HepG2 (cell line): ENCODE data around the gene ACAP2. TPM values are rescaled to one million over a fixed set of nuclear protein-coding genes. Genes with fewer than 3 reads are reported as not detected.

Experiments used
- ATAC-seq: fragments of 200-7000 bp; cut with Tn5 transposase; 3 replicates; pipeline ENCODE4 v1.9.1; 2020; ENCODE audit warnings: mild to moderate bottlenecking, moderate library complexity
- BruUV-seq: library from RNA; stranded (reverse); fragments of 400-500 nt; replicated peaks from 2 replicates; lab custom pipeline; 2021; lab: Mats Ljungman, UMichigan
- CTCF ChIA-PET: fragments of 300-600 bp; formaldehyde crosslinking; extraction: SDS; loops from one replicate; lab custom pipeline; 2021; ENCODE audit warnings: low total read pairs, inconsistent platforms, low intra/inter-chr PET ratio; lab: Yijun Ruan, JAX
- POLR2A ChIA-PET: fragments of 350-600 bp; sonication (Branson Sonifier 250); formaldehyde crosslinking; loops from one replicate; lab custom pipeline; 2020; ENCODE audit warnings: antibody characterized with exemption, inconsistent platforms; lab: Yijun Ruan, JAX
- DNase-seq: peaks from one replicate; pipeline ENCODE4 v3.0.0-alpha.2; 2015; ENCODE audit warnings: low spot score
- FAIRE-seq: peaks from 3 replicates; lab custom pipeline; 2011; peaks lifted over from hg19 to GRCh38; lab: Jason Lieb, UNC
- H2AFZ ChIP-seq: one replicate; pipeline ENCODE4 v1.6.1; 2011; ENCODE audit warnings: low read length, inconsistent platforms
- H3K27ac ChIP-seq: fragments of 300-600 bp; 3 replicates; pipeline ENCODE4 v1.8.0; 2011; ENCODE audit warnings: mixed run types, mild to moderate bottlenecking, mixed read lengths, low read length, inconsistent platforms; ENCODE audit not compliant: insufficient read depth; ENCODE audit errors: extremely low read length
- H3K27me3 ChIP-seq, 2 experiments: fragments of 200-600 bp in 1 of 2; 2 replicates in 1 of 2; 3 replicates in 1 of 2; pipeline versions ENCODE4 v1.6.0 to v1.8.0; 2011; ENCODE audit warnings: low read length in 2 of 2, mild to moderate bottlenecking in 2 of 2, moderate library complexity in 2 of 2, inconsistent platforms in 1 of 2; ENCODE audit not compliant: insufficient read depth in 2 of 2, control insufficient read depth in 1 of 2
- H3K36me3 ChIP-seq, 2 experiments: fragments of 200-600 bp in 1 of 2; replicated peaks in 1 of 2; 2 replicates in 1 of 2; 3 replicates in 1 of 2; pipeline versions ENCODE4 v1.5.1 to v1.8.0; 2011; ENCODE audit warnings: low read length in 2 of 2, inconsistent platforms in 1 of 2; ENCODE audit not compliant: insufficient read depth in 2 of 2, control insufficient read depth in 1 of 2
- H3K4me1 ChIP-seq: 2 replicates; pipeline ENCODE4 v1.5.1; 2012; ENCODE audit warnings: low read length, inconsistent platforms; ENCODE audit not compliant: insufficient read depth
- H3K4me2 ChIP-seq: 2 replicates; pipeline ENCODE4 v1.6.0; 2011; ENCODE audit warnings: low read depth, low read length, inconsistent platforms
- H3K4me3 ChIP-seq, 3 experiments: fragments of 200-600 bp in 1 of 3; sonication (generic), shearing (Covaris generic) in 1 of 3; replicated peaks in 1 of 3; 2 replicates each; pipeline ENCODE4 v1.5.1; 2011 to 2016; ENCODE audit warnings: low read length in 3 of 3, inconsistent platforms in 2 of 3, low read depth in 2 of 3, mild to moderate bottlenecking in 2 of 3, control low read depth in 1 of 3, mixed read lengths in 1 of 3; ENCODE audit not compliant: insufficient read depth in 1 of 3
- H3K79me2 ChIP-seq: one replicate; pipeline ENCODE4 v1.6.1; 2011; ENCODE audit warnings: low read length, inconsistent platforms; ENCODE audit not compliant: insufficient read depth
- H3K9ac ChIP-seq: 2 replicates; pipeline ENCODE4 v1.6.0; 2011; ENCODE audit warnings: mild to moderate bottlenecking, low read depth, low read length, inconsistent platforms; ENCODE audit not compliant: insufficient read depth
- H3K9me3 ChIP-seq: 2 replicates; pipeline ENCODE4 v1.5.1; 2012; ENCODE audit warnings: mild to moderate bottlenecking, low read length
- H4K20me1 ChIP-seq: 2 replicates; pipeline ENCODE4 v1.6.0; 2011; ENCODE audit warnings: inconsistent platforms, mild to moderate bottlenecking, low read length, moderate library complexity; ENCODE audit not compliant: insufficient read depth
- BHLHE40 ChIP-seq: IDR thresholded peaks from 2 replicates; pipeline ENCODE4 v1.6.1; 2011; ENCODE audit warnings: low read length, improper control_type of control experiment
- CCAR2 ChIP-seq: fragments of 200-400 bp; formaldehyde crosslinking; optimal IDR thresholded peaks from 2 replicates; pipeline ENCODE3; 2018; ENCODE audit warnings: low read depth, mild to moderate bottlenecking, low read length, moderate library complexity
- CEBPB ChIP-seq: IDR thresholded peaks from 2 replicates; pipeline ENCODE4 v1.6.1; 2011; ENCODE audit warnings: low read depth, low read length, improper control_type of control experiment, borderline replicate concordance
- EP300 ChIP-seq, 3 experiments: sonication (generic) in 1 of 3; formaldehyde crosslinking in 1 of 3; IDR thresholded peaks; 2 replicates each; pipeline versions ENCODE4 v1.5.1 to v1.6.1; 2011 to 2020; ENCODE audit warnings: low read depth in 2 of 3, low read length in 2 of 3, borderline replicate concordance in 1 of 3, improper control_type of control experiment in 1 of 3, mild to moderate bottlenecking in 1 of 3, missing genetic modification reagents in 1 of 3, moderate library complexity in 1 of 3
- EZH2 ChIP-seq: conservative IDR thresholded peaks from 2 replicates; pipeline ENCODE4 v1.6.1; 2012; ENCODE audit warnings: mild to moderate bottlenecking, low read depth, low read length, moderate library complexity
- FIP1L1 ChIP-seq: fragments of 200-400 bp; formaldehyde crosslinking; IDR thresholded peaks from 2 replicates; pipeline ENCODE4 v1.6.1; 2018; ENCODE audit warnings: low read depth, mild to moderate bottlenecking, low read length, moderate library complexity, borderline replicate concordance; ENCODE audit not compliant: insufficient read depth
- GATAD2A ChIP-seq: IDR thresholded peaks from 2 replicates; pipeline ENCODE4 v1.6.1; 2016
- GZF1 ChIP-seq: sonication (generic); formaldehyde crosslinking; IDR thresholded peaks from 2 replicates; pipeline ENCODE4 v1.5.1; 2020; ENCODE audit warnings: mild to moderate bottlenecking, missing genetic modification reagents
- IRF2 ChIP-seq: IDR thresholded peaks from 2 replicates; pipeline ENCODE4 v1.6.1; 2018; ENCODE audit warnings: missing genetic modification reagents, missing compliant biosample characterization
- KLF15 ChIP-seq: sonication (generic); formaldehyde crosslinking; IDR thresholded peaks from 2 replicates; pipeline ENCODE4 v1.8.1; 2023; ENCODE audit warnings: borderline replicate concordance, mild to moderate bottlenecking, inconsistent platforms, missing genetic modification reagents, mixed read lengths
- SP5 ChIP-seq: IDR thresholded peaks from 2 replicates; pipeline ENCODE4 v1.6.1; 2016; ENCODE audit warnings: low read depth, borderline replicate concordance
- ZBTB38 ChIP-seq: sonication (generic); formaldehyde crosslinking; IDR thresholded peaks from 2 replicates; pipeline ENCODE4 v1.5.1; 2020; ENCODE audit warnings: mild to moderate bottlenecking, missing genetic modification reagents
- ZFP41 ChIP-seq: sonication (generic); formaldehyde crosslinking; IDR thresholded peaks from 2 replicates; pipeline ENCODE4 v1.4.0; 2020; ENCODE audit warnings: mild to moderate bottlenecking, missing genetic modification reagents, borderline replicate concordance
- ZNF138 ChIP-seq: sonication (generic); formaldehyde crosslinking; IDR thresholded peaks from 2 replicates; pipeline ENCODE4 v1.5.0; 2020; ENCODE audit warnings: mild to moderate bottlenecking, low read depth, missing genetic modification reagents
- ZNF143 ChIP-seq: sonication (generic); formaldehyde crosslinking; IDR thresholded peaks from 2 replicates; pipeline ENCODE4 v1.4.0; 2020; ENCODE audit warnings: missing genetic modification reagents
- ZNF432 ChIP-seq: sonication (generic); formaldehyde crosslinking; IDR thresholded peaks from 2 replicates; pipeline ENCODE4 v1.5.0; 2020; ENCODE audit warnings: missing genetic modification reagents, mild to moderate bottlenecking, borderline replicate concordance
- ZSCAN29 ChIP-seq: sonication (generic); formaldehyde crosslinking; conservative IDR thresholded peaks from 2 replicates; pipeline ENCODE4 v1.4.0; 2020; ENCODE audit warnings: mild to moderate bottlenecking, missing genetic modification reagents
- ZZZ3 ChIP-seq: sonication (generic); formaldehyde crosslinking; IDR thresholded peaks from 2 replicates; pipeline ENCODE4 v1.4.0; 2020; ENCODE audit warnings: missing genetic modification reagents, mild to moderate bottlenecking, borderline replicate concordance
- WGBS: methylation state at CpG from one replicate; pipeline ENCODE4 v1.1.6; 2017; ENCODE audit warnings: low lambda C conversion rate; 5-methylcytosine and 5-hydroxymethylcytosine counted together
- in situ Hi-C: cut with HindIII; loops from 2 replicates; pipeline ENCODE4 v1.10.0; 2017; ENCODE audit warnings: low pct_unique_long_range_greater_than_20kb; ENCODE audit not compliant: extremely low pct_ligation_motif_present
- intact Hi-C: fragments of 100-400 bp; cut with micrococcal nuclease; formaldehyde crosslinking; loops from one replicate; pipeline ENCODE4 v1.10.0; 2022; ENCODE audit not compliant: unreplicated experiment
- polyA plus RNA-seq, 8 experiments: library from polyadenylated mRNA; depleted of rRNA in 3 of 8; stranded (reverse) in 7 of 8; unstranded in 1 of 8; fragments of >200 nt; fragmentation: Illumina TruSeq in 4 of 8; extraction: Trizol in 4 of 8; gene quantifications; 2 replicates each; pipeline versions ENCODE4 v1.2.1 to v1.2.3, GENCODE V29; 2011 to 2016; ENCODE audit warnings: low read depth in 4 of 8, missing spikeins in 1 of 8, mixed read lengths in 1 of 8; ENCODE audit not compliant: insufficient read depth in 1 of 8
- total RNA-seq, 5 experiments: library from RNA; depleted of rRNA; stranded (reverse); fragments of >200 nt; fragmentation: Illumina TruSeq; extraction: Trizol; gene quantifications; 2 replicates each; pipeline ENCODE4 v1.2.3, GENCODE V29; 2016; ENCODE audit warnings: low read depth in 1 of 5
- TF ChIP-seq, protein P1 (sequence below): sonication (generic); formaldehyde crosslinking; IDR thresholded peaks from 2 replicates; pipeline ENCODE4 v1.8.0; 2022; ENCODE audit warnings: missing genetic modification reagents, low read depth, mild to moderate bottlenecking, borderline replicate concordance
- TF ChIP-seq, protein P2 (sequence below): sonication (generic); formaldehyde crosslinking; IDR thresholded peaks from 2 replicates; pipeline ENCODE4 v1.5.0; 2020; ENCODE audit warnings: missing genetic modification reagents
- TF ChIP-seq, protein P3 (sequence below): IDR thresholded peaks from 2 replicates; pipeline ENCODE4 v1.6.1; 2016; ENCODE audit warnings: missing biosample characterization, missing genetic modification reagents, low read depth

Gene ACAP2
- total and polyA plus RNA-seq, 2 of the 13 experiments (the other 11 are each of a cell fraction or from before 2014, with no cell fraction given): 7.3 to 23.9 TPM

DNA sequence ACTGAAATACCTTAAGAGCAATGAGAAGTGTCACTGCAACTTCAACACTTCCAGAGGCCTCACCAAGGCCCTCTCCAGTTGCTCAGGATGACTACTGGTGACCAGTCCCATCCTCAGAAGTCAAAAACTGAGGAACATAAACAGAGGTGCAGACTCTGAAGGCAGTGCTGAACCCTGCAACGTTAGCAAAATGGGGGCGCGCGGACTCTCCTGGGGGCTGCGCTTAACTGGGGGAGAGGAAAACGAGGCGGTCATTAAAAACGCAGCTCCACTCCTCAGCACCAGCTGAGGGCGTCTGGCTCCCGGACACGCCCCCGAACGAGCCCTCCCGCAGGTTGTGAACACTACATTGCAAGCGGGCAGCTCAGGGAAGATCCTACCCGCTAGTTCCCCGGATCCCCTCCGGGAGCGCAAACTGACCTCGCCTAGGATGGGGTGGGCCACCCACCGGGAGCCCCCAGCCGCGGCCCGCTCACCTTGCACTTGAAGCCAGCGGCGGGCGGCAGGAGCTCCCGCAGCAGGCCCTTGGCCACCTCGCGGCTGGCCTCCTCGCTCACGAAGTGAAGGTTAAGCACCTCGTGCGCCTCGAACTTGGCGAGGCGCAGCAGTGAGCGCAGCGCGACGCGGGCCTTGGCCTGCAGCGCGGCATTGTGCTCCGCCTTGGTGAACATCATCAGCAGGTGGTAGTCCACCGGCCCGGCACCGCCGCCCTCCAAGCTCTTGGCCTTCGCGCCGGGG is 172.6 kb downstream of the ACAP2 start:
- Histone ChIP-seq H2AFZ (no peak overlapping the region), H3K27ac (peak overlapping the region; percentile 85), H3K27me3 (no peaks in the 10 kb centered on the region; a peak in 1 of 5 replicates), H4K20me1 (no peaks in the 10 kb centered on the region), H3K4me1 (peaks cover 60% of the 10 kb centered on the region), H3K4me3 (peak overlapping the region; percentile 89 to 92 (median 91)), H3K79me2 (peaks cover 39% of the 10 kb centered on the region), H3K36me3 (peaks cover 9 to 23% of the 10 kb centered on the region in 2 experiments; a peak in 4 of 5 replicates), H3K4me2 (peak overlapping the region; percentile 90), H3K9ac (peak overlapping the region; percentile 82), H3K9me3 (no peaks in the 10 kb centered on the region)
- ATAC-seq: peak; percentile 57
- ChIA-PET POLR2A (interaction anchor here (0.7 to 3.5 kb wide), 12 partner anchors 10 to 599 kb away, joined by 3 to 22 read pairs (median 6); partner anchors contain the start of genes ACAP2, FAM43A, LSG1 and PPP1R2), CTCF (interaction anchor here (3.0 kb wide), 1 partner anchor 252 kb away, joined by 55 read pairs; no protein-coding TSS in a partner anchor)
- no peak for FAIRE-seq
- WGBS: 3% methylated on average over 8 of the region's 52 CpGs
- DNase-seq: no peak
- intact Hi-C loops: loop anchor here (5.0 kb wide), 1 partner anchor 272 kb away; the partner anchor contains the start of gene PPP1R2
- BruUV-seq: no TSS peak
- in situ Hi-C loops: loop anchor here (5.0 kb wide), 1 partner anchor 267 kb away; no protein-coding TSS in a partner anchor
- TF ChIP-seq, protein P1, sequence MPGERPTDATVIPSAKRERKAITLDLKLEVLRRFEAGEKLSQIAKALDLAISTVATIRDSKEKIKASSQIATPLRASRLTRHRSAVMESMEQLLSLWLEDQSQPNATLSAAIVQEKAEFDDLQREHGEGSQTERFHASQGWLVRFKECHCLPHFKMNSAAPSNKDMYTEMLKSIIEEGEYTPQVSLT (CRISPR knock-in tag): 0 out of 2 replicates have a peak, but pooled peaks have one; percentile 68
- TF ChIP-seq SP5 (CRISPR knock-in tag) (no peak), ZZZ3 (CRISPR knock-in tag) (0 out of 2 replicates have a peak, but pooled peaks have one; percentile 55), ZNF143 (CRISPR knock-in tag) (no peak), ZNF138 (CRISPR knock-in tag) (peak; percentile 66; the same call in 1 of the 2 replicates), CCAR2 (no peak), CEBPB (no peak), GZF1 (CRISPR knock-in tag) (no peak), EP300 (IDR thresholded peaks at IDR 0.05; ENCODE audit: low read depth in 2 of 2, low read length in 2 of 2) (no peak), EP300 (CRISPR knock-in tag; IDR thresholded peaks at IDR 0.05; ENCODE audit: borderline replicate concordance) (no peak), EZH2 (no peak), GATAD2A (CRISPR knock-in tag) (no peak), ZNF432 (CRISPR knock-in tag) (no peak), KLF15 (CRISPR knock-in tag) (peak; percentile 77; the same call in 1 of the 2 replicates), IRF2 (CRISPR knock-in tag) (no peak), ZBTB38 (no peak), BHLHE40 (no peak), ZSCAN29 (peak; percentile 6; the same call in 1 of the 2 replicates), ZFP41 (CRISPR knock-in tag) (no peak), FIP1L1 (no peak)
- TF ChIP-seq, protein P2, sequence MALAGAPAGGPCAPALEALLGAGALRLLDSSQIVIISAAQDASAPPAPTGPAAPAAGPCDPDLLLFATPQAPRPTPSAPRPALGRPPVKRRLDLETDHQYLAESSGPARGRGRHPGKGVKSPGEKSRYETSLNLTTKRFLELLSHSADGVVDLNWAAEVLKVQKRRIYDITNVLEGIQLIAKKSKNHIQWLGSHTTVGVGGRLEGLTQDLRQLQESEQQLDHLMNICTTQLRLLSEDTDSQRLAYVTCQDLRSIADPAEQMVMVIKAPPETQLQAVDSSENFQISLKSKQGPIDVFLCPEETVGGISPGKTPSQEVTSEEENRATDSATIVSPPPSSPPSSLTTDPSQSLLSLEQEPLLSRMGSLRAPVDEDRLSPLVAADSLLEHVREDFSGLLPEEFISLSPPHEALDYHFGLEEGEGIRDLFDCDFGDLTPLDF: no peak
- TF ChIP-seq, protein P3, sequence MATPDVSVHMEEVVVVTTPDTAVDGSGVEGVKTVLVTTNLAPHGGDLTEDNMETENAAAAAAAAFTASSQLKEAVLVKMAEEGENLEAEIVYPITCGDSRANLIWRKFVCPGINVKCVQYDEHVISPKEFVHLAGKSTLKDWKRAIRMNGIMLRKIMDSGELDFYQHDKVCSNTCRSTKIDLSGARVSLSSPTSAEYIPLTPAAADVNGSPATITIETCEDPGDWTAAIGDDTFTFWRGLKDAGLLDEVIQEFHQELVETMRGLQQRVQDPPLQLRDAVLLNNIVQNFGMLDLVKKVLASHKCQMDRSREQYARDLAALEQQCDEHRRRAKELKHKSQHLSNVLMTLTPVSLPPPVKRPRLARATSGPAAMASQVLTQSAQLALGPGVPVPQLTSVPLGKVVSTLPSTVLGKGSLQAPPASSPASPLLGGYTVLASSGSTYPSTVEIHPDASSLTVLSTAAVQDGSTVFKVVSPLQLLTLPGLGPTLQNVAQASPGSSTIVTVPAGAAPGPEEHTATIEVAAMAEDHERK (CRISPR knock-in tag): no peak
